ENCODE measurements around the gene SMARCC2. TPM values are rescaled to one million over a fixed set of nuclear protein-coding genes. Genes with fewer than 3 reads are reported as not detected.

SMARCC2 gene
- polyA plus RNA-seq, 3 donors = 22.2 to 63.7 (median 43.5) TPM

GRCh38 chr12:56124133-56124532 lies 65.2 kb downstream of the SMARCC2 start:
- peaks cover 51 to 66% of the 10 kb centered on the region in 2 donors for H3K4me1 ChIP-seq (ENCODE audit: control insufficient read depth in 1 of 2, insufficient read depth in 2 of 2, low read length in 2 of 2)
- no peaks in the 10 kb centered on the region for H3K27me3 ChIP-seq (ENCODE audit: control insufficient read depth in 2 of 2, insufficient read depth in 2 of 2, low read length in 2 of 2)
- intact Hi-C loops (cut with micrococcal nuclease) = loop anchor here (5.0 to 10.0 kb wide), 2 partner anchors 63 to 341 kb away; partner anchors contain the start of genes SPRYD4 (in 2 of the 2) and SMARCC2 (in 1 of the 2)
- peaks cover 62% of the 10 kb centered on the region for H3K4me1 Mint-ChIP-seq
- H3K27me3 Mint-ChIP-seq (ENCODE audit: low read depth in 3 of 3) = peaks cover 0 to 3% (median 1%) of the 10 kb centered on the region in 3 donors
- peaks cover 16 to 31% of the 10 kb centered on the region in 2 donors for H3K36me3 ChIP-seq (replicated peaks in 1 of 2; ENCODE audit: control insufficient read depth in 1 of 2, insufficient read depth in 2 of 2, low read length in 2 of 2)
- no peak for TF ChIP-seq CTCF (IDR thresholded peaks at IDR 0.05)
- no peak overlapping the region for H3K4me3 ChIP-seq (replicated peaks in 1 of 3; ENCODE audit: low read depth in 2 of 3, low read length in 3 of 3)
- DNase-seq = no peak
- H3K36me3 Mint-ChIP-seq = peaks cover 24 to 34% of the 10 kb centered on the region in 2 donors
- no peak overlapping the region for H3K9ac ChIP-seq (ENCODE audit: insufficient read depth, low read length, poor library complexity, severe bottlenecking)
- peak overlapping the region in 1 of 2 donors; percentile 26 for H3K27ac ChIP-seq (ENCODE audit: low read depth in 1 of 2, low read length in 2 of 2)
- no peak overlapping the region for H2AFZ ChIP-seq (ENCODE audit: insufficient read depth, low read depth, low read length, poor library complexity, severe bottlenecking)
- peaks cover 72% of the 10 kb centered on the region for H3K79me2 ChIP-seq (ENCODE audit: insufficient read depth, low read length)
- H3K9me3 ChIP-seq (replicated peaks in 1 of 2; ENCODE audit: control insufficient read depth in 1 of 2, insufficient read depth in 1 of 2, low read length in 2 of 2) = no peaks in the 10 kb centered on the region
- no peak overlapping the region for H3K4me2 ChIP-seq (replicated peaks; ENCODE audit: extremely low read depth, low read length, poor library complexity, severe bottlenecking)
- H3K27ac Mint-ChIP-seq = peak overlapping the region in 2 of 7 donors; percentile 23 to 65
- no peak overlapping the region for H3K4me3 Mint-ChIP-seq
- no peaks in the 10 kb centered on the region for H3K9me3 Mint-ChIP-seq
- WGBS (ENCODE audit: insufficient coverage) = 27% methylated on average over 1 of the region's 4 CpGs
- peaks cover 28% of the 10 kb centered on the region for H4K20me1 ChIP-seq (ENCODE audit: insufficient read depth, low read length)

- DNase-seq = no peak
- peak overlapping the region in 1 of 2 donors; percentile 53 for H3K27ac ChIP-seq (ENCODE audit: low read depth in 1 of 2, low read length in 2 of 2)
- H3K4me2 ChIP-seq (replicated peaks; ENCODE audit: extremely low read depth, low read length, poor library complexity, severe bottlenecking) = no peak overlapping the region
- WGBS (ENCODE audit: insufficient coverage) = no CpG with 5 or more reads among the region's 2 CpGs
- Mint-ChIP-seq H3K4me3 (no peak overlapping the region), H3K9me3 (no peaks in the 10 kb centered on the region), H3K36me3 (peaks cover 26 to 37% of the 10 kb centered on the region in 2 donors), H3K27ac (peak overlapping the region in 3 of 7 donors; percentile 7 to 46 (median 31)), H3K27me3 (ENCODE audit: low read depth in 3 of 3) (peaks cover 0 to 1% (median 1%) of the 10 kb centered on the region in 3 donors), H3K4me1 (peaks cover 62% of the 10 kb centered on the region)
- H3K4me3 ChIP-seq (replicated peaks in 1 of 3; ENCODE audit: low read depth in 2 of 3, low read length in 3 of 3) = no peak overlapping the region
- no peak overlapping the region for H2AFZ ChIP-seq (ENCODE audit: insufficient read depth, low read depth, low read length, poor library complexity, severe bottlenecking)
- H3K27me3 ChIP-seq (ENCODE audit: control insufficient read depth in 2 of 2, insufficient read depth in 2 of 2, low read length in 2 of 2) = no peaks in the 10 kb centered on the region
- H4K20me1 ChIP-seq (ENCODE audit: insufficient read depth, low read length) = peaks cover 28% of the 10 kb centered on the region
- H3K36me3 ChIP-seq (replicated peaks in 1 of 2; ENCODE audit: control insufficient read depth in 1 of 2, insufficient read depth in 2 of 2, low read length in 2 of 2) = peaks cover 16 to 31% of the 10 kb centered on the region in 2 donors
- intact Hi-C loops (cut with micrococcal nuclease) = loop anchor here (5.0 to 10.0 kb wide), 2 partner anchors 65 to 342 kb away; partner anchors contain the start of genes SPRYD4 (in 2 of the 2) and SMARCC2 (in 1 of the 2)
- H3K79me2 ChIP-seq (ENCODE audit: insufficient read depth, low read length) = peaks cover 72% of the 10 kb centered on the region
- no peak overlapping the region for H3K9ac ChIP-seq (ENCODE audit: insufficient read depth, low read length, poor library complexity, severe bottlenecking)
- no peak for TF ChIP-seq CTCF (IDR thresholded peaks at IDR 0.05)
- H3K9me3 ChIP-seq (replicated peaks in 1 of 2; ENCODE audit: control insufficient read depth in 1 of 2, insufficient read depth in 1 of 2, low read length in 2 of 2) = no peaks in the 10 kb centered on the region
- H3K4me1 ChIP-seq (ENCODE audit: control insufficient read depth in 1 of 2, insufficient read depth in 2 of 2, low read length in 2 of 2) = peaks cover 53 to 65% of the 10 kb centered on the region in 2 donors
These were observed 66.6 kb downstream of the SMARCC2 start for GRCh38 chr12:56122637-56123036.

All from CD14-positive monocyte (primary cell).